Cardiac muscle cell (in vitro differentiated cells and primary cell): Measurements from ENCODE around the gene PCDHGA9. TPM values are rescaled to one million over a fixed set of nuclear protein-coding genes. Genes with fewer than 3 reads are reported as not detected.
A peak's percentile ranks its signal among the peaks of the same experiment; 100 is the strongest.

Experiments
- DNase-seq, 2 donors: peaks; one replicate each; pipeline versions ENCODE4 v3.0.0 to v3.0.0-alpha.2; 2010 to 2017; ENCODE audit warnings: low read depth in 1 of 2, low spot score in 1 of 2
- H3K27ac ChIP-seq: fragments of 200-600 bp; sonication (generic); 2 replicates; pipeline ENCODE4 v1.5.1; 2016
- H3K27me3 ChIP-seq: fragments of 200-600 bp; sonication (generic); 2 replicates; pipeline ENCODE4 v1.6.0; 2016; ENCODE audit warnings: control low read depth
- H3K36me3 ChIP-seq: fragments of 200-600 bp; sonication (generic); 2 replicates; pipeline ENCODE4 v1.5.1; 2016; ENCODE audit warnings: control low read depth
- H3K4me1 ChIP-seq: fragments of 200-600 bp; sonication (generic); 2 replicates; pipeline ENCODE4 v1.8.1; 2017; ENCODE audit warnings: low read depth, mild to moderate bottlenecking, mixed run types
- H3K4me3 ChIP-seq: fragments of 200-600 bp; sonication (generic); 2 replicates; pipeline ENCODE4 v1.5.1; 2016; ENCODE audit warnings: mild to moderate bottlenecking
- H3K9me3 ChIP-seq: fragments of 200-600 bp; sonication (generic); 2 replicates; pipeline ENCODE4 v1.5.1; 2017; ENCODE audit warnings: low read depth, mild to moderate bottlenecking, control low read depth
- CTCF ChIP-seq: IDR thresholded peaks from 2 replicates; pipeline ENCODE4 v1.5.1; 2012; ENCODE audit warnings: low read depth, mild to moderate bottlenecking, low read length
- polyA plus RNA-seq: library from polyadenylated mRNA; unstranded; fragments of >200 nt; fragmentation: Nextera tagmentation; extraction: Ambion mirVana; gene quantifications from 2 replicates; pipeline ENCODE4 v1.2.1, GENCODE V29; 2016
- total RNA-seq: library from RNA; depleted of rRNA; stranded (reverse); fragments of >200 nt; gene quantifications from 2 replicates; pipeline ENCODE4 v1.2.3, GENCODE V29; 2016

Gene PCDHGA9
- total RNA-seq (1.1 and 1.8 TPM in 2 replicates), polyA plus RNA-seq (0.04 and 0.70 TPM in 2 replicates)

GRCh38 chr5:141402553-141403243 lies at the start of gene PCDHGA9:
TSS of gene PCDHGA9 (plus strand) at chr5:141402778. CDS start at chr5:141402953, 175 bp downstream.
- peak; percentile 39 for TF ChIP-seq CTCF
- Histone ChIP-seq H3K9me3 (no peaks in the 10 kb centered on the region), H3K4me1 (no peaks in the 10 kb centered on the region), H3K4me3 (no peak within 1 kb of the TSS), H3K36me3 (no peaks in the 10 kb centered on the region), H3K27me3 (no peaks in the 10 kb centered on the region), H3K27ac (no peak within 1 kb of the TSS)
- peak in 1 of 2 donors; percentile 49 for DNase-seq

GRCh38 chr5:141354900-141355469 lies 47.6 kb upstream of the PCDHGA9 start, which contains the start of gene PCDHGA4:
TSS of gene PCDHGA4 (plus strand) at chr5:141355021. CDS start at chr5:141355108, 87 bp downstream.
- H3K27ac ChIP-seq, result no peak within 1 kb of the TSS
- H3K36me3 ChIP-seq, result no peaks in the 10 kb centered on the region
- H3K9me3 ChIP-seq, result no peaks in the 10 kb centered on the region
- H3K4me3 ChIP-seq, result no peak within 1 kb of the TSS
- TF ChIP-seq CTCF, result peak; percentile 39
- no peaks in the 10 kb centered on the region for H3K4me1 ChIP-seq
- H3K27me3 ChIP-seq, result no peaks in the 10 kb centered on the region
- DNase-seq, result peak in 1 of 2 donors; percentile 30

- H3K4me1 ChIP-seq, result no peaks in the 10 kb centered on the region
- no peak overlapping the region for H3K27ac ChIP-seq
- no peak for DNase-seq
- H3K4me3 ChIP-seq, result no peak overlapping the region
- peaks cover 2% of the 10 kb centered on the region for H3K9me3 ChIP-seq
- no peak for TF ChIP-seq CTCF
- no peaks in the 10 kb centered on the region for H3K27me3 ChIP-seq
- no peaks in the 10 kb centered on the region for H3K36me3 ChIP-seq
Observed at GRCh38 chr5:141355641-141356040, 46.9 kb upstream of the PCDHGA9 start.

GRCh38 chr5:141356133-141356532 lies 46.4 kb upstream of the PCDHGA9 start:
- Histone ChIP-seq H3K4me3 (no peak overlapping the region), H3K36me3 (no peaks in the 10 kb centered on the region), H3K9me3 (peaks cover 3% of the 10 kb centered on the region), H3K27me3 (no peaks in the 10 kb centered on the region), H3K27ac (no peak overlapping the region), H3K4me1 (no peaks in the 10 kb centered on the region)
- TF ChIP-seq CTCF, result no peak
- no peak for DNase-seq

- no peaks in the 10 kb centered on the region for H3K27me3 ChIP-seq
- no peak overlapping the region for H3K27ac ChIP-seq
- H3K36me3 ChIP-seq, result no peaks in the 10 kb centered on the region
- H3K4me3 ChIP-seq, result no peak overlapping the region
- no peaks in the 10 kb centered on the region for H3K4me1 ChIP-seq
- no peak for DNase-seq
- peaks cover 3% of the 10 kb centered on the region for H3K9me3 ChIP-seq
- TF ChIP-seq CTCF, result no peak
Observed at GRCh38 chr5:141356950-141357349, 45.6 kb upstream of the PCDHGA9 start.
